Right lobe of liver (tissue), 6 donors: ENCODE measurements around the gene RBP2. TPM values are rescaled to one million over a fixed set of nuclear protein-coding genes. Genes with fewer than 3 reads are reported as not detected.

Source experiments
- ATAC-seq, 4 donors: fragments of 200-7000 bp; cut with Tn5 transposase; one replicate each; pipeline ENCODE4 v1.9.1; 2020; ENCODE audit warnings: mild to moderate bottlenecking in 4 of 4, moderate library complexity in 4 of 4
- DNase-seq, 3 donors: peaks; one replicate each; pipeline ENCODE4 v3.0.0-alpha.2; 2020
- H3K27ac ChIP-seq, 3 donors: fragments of 200-600 bp; one replicate each; pipeline ENCODE4 v1.8.0; 2022
- H3K27me3 ChIP-seq, 2 donors: fragments of 200-600 bp; one replicate each; pipeline ENCODE4 v1.8.0; 2022
- H3K36me3 ChIP-seq, 4 donors: fragments of 200-600 bp; sonication (generic) in 1 of 4; one replicate each; pipeline versions ENCODE4 v1.5.1 to v1.8.0; 2017 to 2022; ENCODE audit warnings: control low read depth in 1 of 4
- H3K4me1 ChIP-seq, 4 donors: fragments of 200-600 bp; sonication (generic) in 1 of 4; one replicate each; pipeline versions ENCODE4 v1.5.1 to v1.8.0; 2017 to 2022; ENCODE audit warnings: control low read depth in 1 of 4
- H3K4me3 ChIP-seq, 3 donors: fragments of 200-600 bp; one replicate each; pipeline ENCODE4 v1.8.0; 2022
- H3K9me3 ChIP-seq, 4 donors: fragments of 200-600 bp; sonication (generic) in 1 of 4; one replicate each; pipeline versions ENCODE4 v1.5.1 to v1.8.0; 2017 to 2022; ENCODE audit warnings: control low read depth in 1 of 4
- CTCF ChIP-seq, 4 donors: fragments of 200-600 bp in 3 of 4; fragments of 450-650 bp in 1 of 4; IDR thresholded peaks; one replicate each; pipeline versions ENCODE4 v1.5.1 to v1.8.0; 2016 to 2022; ENCODE audit warnings: antibody characterized with exemption in 4 of 4, mild to moderate bottlenecking in 2 of 4
- POLR2A ChIP-seq: fragments of 450-650 bp; IDR thresholded peaks from one replicate; pipeline ENCODE4 v1.6.1; 2017; ENCODE audit warnings: antibody characterized with exemption, mild to moderate bottlenecking
- WGBS: methylation state at CpG from one replicate; pipeline ENCODE4 v1.1.6; 2018; ENCODE audit warnings: low coverage, low lambda C conversion rate; ENCODE audit not compliant: insufficient coverage; ENCODE audit errors: missing lambda C conversion rate; 5-methylcytosine and 5-hydroxymethylcytosine counted together
- intact Hi-C, 2 donors: fragments of 100-400 bp; cut with DNase I; formaldehyde crosslinking; loops; one replicate each; pipeline versions ENCODE4 v1.11.2 to v1.14.1; 2022
- total RNA-seq, 6 experiments: library from RNA; depleted of rRNA in 2 of 6; stranded (reverse); fragments of >200 nt in 2 of 6; fragmentation: NEBNext Ultra II Directional in 3 of 6; extraction: Animal tissue kit (Norgen Biotek cat#: 25700) in 3 of 6; gene quantifications; one replicate each; pipeline versions ENCODE4 v1.1.0 to v1.2.4, GENCODE V29; 2016 to 2023
- donor health status: DM: no; HTN: yes; CAD: no.
- donor health status: DM: no; HTN: no; CAD: no.
- donor health status: DM: no; HTN: no; CAD: no.
- donor health status: DM: no; HTN: yes; CAD: no.
- donor health status: DM: no; HTN: yes; CAD: no.

Gene RBP2
- total RNA-seq, 6 experiments from 2014 or later: not detected

- no peaks in the 10 kb centered on the region for H3K9me3 ChIP-seq
- ATAC-seq (peak; percentile 94 to 99 (median 98)), DNase-seq (no peak)
- H3K27ac ChIP-seq: no peak overlapping the region
- TF ChIP-seq POLR2A (no peak), CTCF (IDR thresholded peaks at IDR 0.05) (peak; percentile 84 to 94 (median 91))
- 56% methylated on average over 7 of the region's 7 CpGs for WGBS
- no peak overlapping the region for H3K4me3 ChIP-seq
- H3K4me1 ChIP-seq: no peaks in the 10 kb centered on the region
- intact Hi-C loops: loop anchor here (5.0 to 10.0 kb wide), 2 partner anchors 127 to 135 kb away; no protein-coding TSS in a partner anchor
- H3K27me3 ChIP-seq: no peaks in the 10 kb centered on the region
- H3K36me3 ChIP-seq: no peaks in the 10 kb centered on the region
Observed at GRCh38 chr3:139427283-139428060, 48.8 kb downstream of the RBP2 start.

DNA sequence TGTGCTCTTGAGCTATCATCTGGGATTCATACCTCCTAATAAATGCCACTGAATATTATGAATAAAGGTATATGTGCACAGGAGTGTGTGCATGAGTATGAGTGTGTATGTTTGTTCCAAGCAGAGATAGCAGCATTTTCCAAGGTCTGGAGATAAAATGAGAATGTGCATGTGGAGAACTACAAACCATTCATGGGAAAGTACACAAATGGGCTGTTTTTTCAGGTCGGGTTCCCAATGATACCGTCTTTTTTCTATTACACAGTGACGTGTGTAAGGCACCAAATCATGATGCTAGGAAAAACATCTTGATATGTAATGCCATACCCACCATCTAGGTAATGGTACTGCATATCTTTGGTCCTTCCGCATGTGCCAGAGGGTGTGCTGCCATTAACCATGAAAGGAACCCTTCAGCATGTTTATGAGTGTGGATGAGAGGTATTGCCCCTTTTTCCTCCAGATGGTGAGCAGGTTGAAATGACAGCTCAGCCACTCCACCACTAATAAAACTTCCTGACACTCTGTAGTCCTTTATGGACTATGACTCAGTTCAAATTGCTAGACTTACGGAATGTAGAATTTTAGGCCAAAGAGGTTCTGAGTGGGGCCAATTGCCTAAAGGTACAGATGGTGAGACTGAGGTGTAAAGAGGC is 50.4 kb downstream of the RBP2 start:
- Histone ChIP-seq H3K4me1 (peaks cover 0 to 6% (median 0%) of the 10 kb centered on the region in 4 donors), H3K9me3 (no peaks in the 10 kb centered on the region), H3K36me3 (no peaks in the 10 kb centered on the region), H3K4me3 (no peak overlapping the region), H3K27ac (no peak overlapping the region), H3K27me3 (no peaks in the 10 kb centered on the region)
- ATAC-seq: no peak
- 81% methylated on average over 4 of the region's 5 CpGs for WGBS
- intact Hi-C loops: loop anchor here (5.0 to 10.0 kb wide), 2 partner anchors 129 to 136 kb away; no protein-coding TSS in a partner anchor
- DNase-seq: no peak
- TF ChIP-seq CTCF (IDR thresholded peaks at IDR 0.05) (no peak), POLR2A (no peak)

DNA sequence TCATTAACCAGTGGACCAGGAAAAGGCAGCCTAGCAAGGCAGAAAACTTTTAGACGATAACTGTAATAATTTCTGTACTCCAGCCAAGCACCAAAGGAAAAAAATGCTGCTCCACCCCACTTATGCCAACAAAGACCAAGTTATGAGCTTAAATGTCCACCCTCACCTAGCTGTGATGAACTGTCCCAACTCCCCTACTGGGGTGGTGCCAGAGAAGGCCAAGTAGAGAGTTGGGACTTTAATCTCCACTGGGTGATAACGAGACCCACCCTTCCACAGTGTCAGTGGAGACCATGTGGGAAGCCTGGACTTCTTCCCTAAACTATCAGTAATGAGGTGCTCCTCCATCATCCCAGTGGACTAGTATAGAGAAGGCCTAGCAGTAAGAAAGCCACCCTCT is 53.1 kb downstream of the RBP2 start:
- Histone ChIP-seq H3K4me1 (peaks cover 0 to 8% (median 0%) of the 10 kb centered on the region in 4 donors), H3K4me3 (no peak overlapping the region), H3K9me3 (no peaks in the 10 kb centered on the region), H3K27me3 (no peaks in the 10 kb centered on the region), H3K36me3 (no peaks in the 10 kb centered on the region), H3K27ac (no peak overlapping the region)
- intact Hi-C loops: loop anchor here in 1 of 2 donors (10.0 kb wide), 1 partner anchor 132 kb away; no protein-coding TSS in a partner anchor
- no peak for DNase-seq
- no peak for ATAC-seq
- WGBS: 90% methylated on average over 1 of the region's 2 CpGs
- TF ChIP-seq POLR2A (no peak), CTCF (IDR thresholded peaks at IDR 0.05) (no peak)

DNA sequence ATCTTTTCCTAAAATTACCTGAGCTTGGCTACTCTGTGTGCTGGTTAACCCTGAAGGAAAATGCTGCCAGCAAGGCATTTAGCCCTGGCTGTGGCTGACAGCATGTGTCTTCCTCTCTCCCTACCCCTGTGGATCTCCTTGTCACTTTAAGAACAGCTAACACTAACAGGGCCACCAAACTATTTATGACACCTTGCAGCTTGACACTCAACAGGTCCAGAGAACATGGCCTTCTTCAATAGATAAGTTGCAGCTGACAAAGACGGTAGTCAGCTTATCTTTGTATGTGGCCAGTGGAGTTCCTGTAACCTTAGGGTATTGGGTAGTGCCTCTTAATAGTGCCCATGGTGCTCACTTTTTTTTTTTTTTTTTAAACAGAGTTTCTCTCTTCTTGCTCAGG is 54.9 kb downstream of the RBP2 start:
- Histone ChIP-seq H3K9me3 (no peaks in the 10 kb centered on the region), H3K27ac (no peak overlapping the region), H3K4me1 (peaks cover 0 to 8% (median 0%) of the 10 kb centered on the region in 4 donors), H3K27me3 (no peaks in the 10 kb centered on the region), H3K4me3 (no peak overlapping the region), H3K36me3 (no peaks in the 10 kb centered on the region)
- ATAC-seq: peak in 1 of 4 donors; percentile 14
- no peak for DNase-seq
- 50% methylated on average over 1 of the region's 1 CpG for WGBS
- TF ChIP-seq CTCF (IDR thresholded peaks at IDR 0.05) (no peak), POLR2A (no peak)
- intact Hi-C loops: loop anchor here in 1 of 2 donors (10.0 kb wide), 1 partner anchor 133 kb away; no protein-coding TSS in a partner anchor
